KMS-11 (cell line): Measurements from ENCODE around the gene CCDC188.

ENCODE experiments used
- H2AFZ ChIP-seq: fragments of 200-600 bp; sonication (generic); 2 replicates; pipeline ENCODE4 v1.6.1; 2016; ENCODE audit warnings: antibody characterized with exemption, mixed run types, low read depth
- H3K27ac ChIP-seq: fragments of 200-600 bp; sonication (generic); 2 replicates; pipeline ENCODE4 v1.6.1; 2016; ENCODE audit warnings: mild to moderate bottlenecking, mixed run types
- H3K27me3 ChIP-seq: fragments of 200-600 bp; sonication (generic); 2 replicates; pipeline ENCODE4 v1.6.1; 2017; ENCODE audit warnings: mild to moderate bottlenecking, low read depth, mixed run types, moderate library complexity; ENCODE audit not compliant: insufficient read depth
- H3K36me3 ChIP-seq: fragments of 200-600 bp; sonication (generic); 2 replicates; pipeline ENCODE4 v1.6.1; 2017; ENCODE audit warnings: mild to moderate bottlenecking, mixed run types; ENCODE audit not compliant: insufficient read depth
- H3K4me1 ChIP-seq: fragments of 200-600 bp; sonication (generic); 2 replicates; pipeline ENCODE4 v1.6.1; 2016; ENCODE audit warnings: mild to moderate bottlenecking, low read depth, mixed run types; ENCODE audit not compliant: poor library complexity, severe bottlenecking
- H3K4me2 ChIP-seq: fragments of 200-600 bp; sonication (generic); 2 replicates; pipeline ENCODE4 v1.7.0; 2016; ENCODE audit warnings: mild to moderate bottlenecking, mixed run types
- H3K4me3 ChIP-seq: fragments of 200-600 bp; sonication (generic); IDR thresholded peaks from 2 replicates; pipeline ENCODE4 v1.6.1; 2017; ENCODE audit warnings: low read depth, low read length, mixed read lengths; ENCODE audit not compliant: insufficient read depth
- H3K79me2 ChIP-seq: fragments of 200-600 bp; sonication (generic); 2 replicates; pipeline ENCODE4 v1.6.1; 2016; ENCODE audit warnings: low read depth, mixed run types; ENCODE audit not compliant: insufficient read depth
- H3K9ac ChIP-seq: fragments of 200-600 bp; sonication (generic); 2 replicates; pipeline ENCODE4 v1.6.1; 2016; ENCODE audit warnings: mild to moderate bottlenecking, mixed run types
- H4K20me1 ChIP-seq: fragments of 200-600 bp; sonication (generic); 2 replicates; pipeline ENCODE4 v1.6.1; 2016; ENCODE audit warnings: mild to moderate bottlenecking, mixed run types; ENCODE audit not compliant: insufficient read depth
- CTCF ChIP-seq: fragments of 200-600 bp; sonication (generic); conservative IDR thresholded peaks from 2 replicates; pipeline ENCODE4 v1.6.1; 2017; ENCODE audit warnings: low read depth, mild to moderate bottlenecking, antibody characterized with exemption, low read length, moderate library complexity, mixed read lengths

The CCDC188 gene

GRCh38 chr22:20128902-20129746 lies 21.7 kb downstream of the CCDC188 start:
- Histone ChIP-seq H2AFZ (no peak overlapping the region), H4K20me1 (peaks cover 8% of the 10 kb centered on the region; the same call in 1 of the 2 replicates), H3K27me3 (no peaks in the 10 kb centered on the region), H3K4me2 (no peak overlapping the region), H3K4me1 (peaks cover 17% of the 10 kb centered on the region), H3K36me3 (no peaks in the 10 kb centered on the region; the same call in 1 of the 2 replicates), H3K4me3 (no peak overlapping the region), H3K27ac (no peak overlapping the region), H3K9ac (no peak overlapping the region), H3K79me2 (peaks cover 7% of the 10 kb centered on the region; the same call in 1 of the 2 replicates)
- TF ChIP-seq CTCF, result peak; percentile 55

- H3K4me2 ChIP-seq, result no peak overlapping the region
- TF ChIP-seq CTCF, result no peak
Measured at GRCh38 chr22:20128619-20128901, 22.3 kb downstream of the CCDC188 start.

GRCh38 chr22:20127869-20128618 lies 22.8 kb downstream of the CCDC188 start:
- no peak for TF ChIP-seq CTCF
- Histone ChIP-seq H3K36me3 (no peaks in the 10 kb centered on the region; the same call in 1 of the 2 replicates), H3K4me3 (no peak overlapping the region), H3K4me1 (peaks cover 17% of the 10 kb centered on the region), H4K20me1 (peaks cover 8% of the 10 kb centered on the region; the same call in 1 of the 2 replicates), H3K27me3 (no peaks in the 10 kb centered on the region), H3K9ac (no peak overlapping the region), H3K79me2 (peaks cover 7% of the 10 kb centered on the region), H2AFZ (no peak overlapping the region), H3K27ac (no peak overlapping the region), H3K4me2 (no peak overlapping the region)

More at GRCh38 chr22:20128619-20128901, 22.3 kb downstream of the CCDC188 start:
- H3K4me1 ChIP-seq, result peaks cover 17% of the 10 kb centered on the region
- peaks cover 7% of the 10 kb centered on the region for H3K79me2 ChIP-seq
- H3K27me3 ChIP-seq, result no peaks in the 10 kb centered on the region
- H2AFZ ChIP-seq, result no peak overlapping the region
- H4K20me1 ChIP-seq, result peaks cover 8% of the 10 kb centered on the region; the same call in 1 of the 2 replicates
- no peak overlapping the region for H3K27ac ChIP-seq
- H3K9ac ChIP-seq, result no peak overlapping the region
- no peaks in the 10 kb centered on the region; the same call in 1 of the 2 replicates for H3K36me3 ChIP-seq
- no peak overlapping the region for H3K4me3 ChIP-seq

GRCh38 chr22:20127318-20127868 lies 23.5 kb downstream of the CCDC188 start:
- H4K20me1 ChIP-seq, result peaks cover 9% of the 10 kb centered on the region; the same call in 1 of the 2 replicates
- H3K4me1 ChIP-seq, result peaks cover 17% of the 10 kb centered on the region
- no peak overlapping the region for H3K4me2 ChIP-seq
- no peaks in the 10 kb centered on the region for H3K27me3 ChIP-seq
- H2AFZ ChIP-seq, result no peak overlapping the region
- no peak overlapping the region for H3K27ac ChIP-seq
- H3K79me2 ChIP-seq, result peaks cover 3% of the 10 kb centered on the region
- H3K36me3 ChIP-seq, result no peaks in the 10 kb centered on the region; the same call in 1 of the 2 replicates
- H3K9ac ChIP-seq, result no peak overlapping the region
- TF ChIP-seq CTCF, result no peak
- H3K4me3 ChIP-seq, result no peak overlapping the region
